ENCODE results near the gene BBX.

Gene BBX

GRCh38 chr3:107637416-107638183, 114.8 kb downstream of the BBX start:
- Histone ChIP-seq H3K27ac (no peak overlapping the region), H3K4me3 (no peak overlapping the region), H3K9me3 (ENCODE audit: low read depth, low read length) (no peaks in the 10 kb centered on the region), H3K9ac (ENCODE audit: insufficient read length) (no peak overlapping the region), H3K36me3 (ENCODE audit: insufficient read depth, low read length) (no peaks in the 10 kb centered on the region)
- no peak for DNase-seq (ENCODE audit: low read depth, low spot score)
- no peak for TF ChIP-seq FOXP2 (optimal IDR thresholded peaks at IDR 0.05; ENCODE audit: control extremely low read depth, extremely low read length, insufficient read depth)

DNA sequence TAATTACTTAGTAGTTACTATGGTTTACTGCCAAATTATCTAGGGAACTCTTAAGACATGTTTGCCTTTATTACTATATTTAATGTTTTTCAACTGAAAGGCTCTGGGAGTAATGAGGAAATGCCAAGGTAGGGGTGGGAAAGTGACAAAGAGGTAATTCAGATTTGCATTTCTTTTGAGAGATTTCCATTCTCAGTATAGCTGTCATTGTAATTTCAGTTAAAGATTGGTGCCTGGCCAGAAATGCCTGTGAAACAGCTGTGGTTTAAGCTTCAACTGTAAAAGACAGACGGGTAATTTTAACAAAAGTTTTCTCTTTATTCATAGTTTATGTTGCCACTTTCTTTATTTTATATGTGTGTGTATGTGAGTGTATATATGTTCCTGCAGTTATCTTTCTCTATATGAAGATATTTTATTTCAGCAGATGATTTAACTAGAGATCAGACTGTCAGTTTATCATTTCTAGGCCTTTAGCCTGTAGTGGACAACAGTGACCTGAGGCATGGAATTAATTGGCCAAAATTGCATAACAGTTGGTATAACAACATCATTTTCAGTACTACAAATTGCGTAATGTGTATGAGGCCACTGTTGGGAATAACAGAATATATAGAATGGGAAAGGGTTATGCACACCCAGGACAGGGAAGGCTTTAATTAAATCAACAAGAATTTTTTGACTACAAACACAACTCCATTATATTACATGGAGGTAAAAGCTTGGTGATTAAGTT, 119.0 kb downstream of the BBX start:
- no peak for DNase-seq (ENCODE audit: low read depth, low spot score)
- H3K27ac ChIP-seq, result no peak overlapping the region

DNA sequence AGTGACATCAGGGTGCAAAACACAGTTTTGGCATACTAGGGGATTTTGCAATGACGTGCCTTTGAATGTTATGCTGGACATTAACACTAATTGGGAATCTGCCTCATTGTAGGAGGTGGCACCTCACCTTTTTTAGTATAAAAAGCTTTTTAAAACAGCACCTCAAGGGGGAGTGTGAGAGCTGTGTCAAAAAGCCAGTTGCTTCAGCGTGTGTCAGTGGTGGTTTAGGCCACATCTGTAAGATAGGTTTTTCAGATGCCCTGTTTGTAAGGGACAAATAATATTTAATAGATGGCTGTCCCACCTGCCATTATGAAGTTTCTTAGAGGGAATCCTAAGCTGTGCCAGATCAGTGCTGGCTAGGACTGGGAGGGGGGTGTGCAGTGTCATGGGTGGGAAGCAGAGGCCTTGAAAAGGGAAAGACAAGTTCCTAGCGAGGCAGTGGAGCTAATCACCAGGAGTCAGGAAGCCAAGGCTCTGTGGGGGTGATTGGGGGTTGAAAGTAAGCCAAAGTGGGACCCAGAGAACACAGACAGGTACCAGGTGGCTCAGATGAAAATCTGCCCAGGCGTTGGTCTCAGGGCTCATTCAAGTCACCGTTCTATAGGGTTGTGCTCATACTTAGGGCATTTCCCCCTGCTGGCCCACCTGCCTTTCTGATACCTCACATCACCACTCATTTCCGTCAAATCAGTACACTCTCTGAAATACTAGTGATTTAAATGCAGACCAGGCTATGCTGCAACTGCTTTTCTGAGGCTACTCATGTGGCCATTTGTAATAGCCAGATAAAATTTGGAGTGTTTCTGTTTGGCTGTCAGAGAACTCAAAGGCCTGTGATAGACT, 120.5 kb downstream of the BBX start:
- no peak for DNase-seq (ENCODE audit: low read depth, low spot score)

More for the DNA sequence above, 119.0 kb downstream of the BBX start:
- TF ChIP-seq POLR2AphosphoS5 (IDR thresholded peaks at IDR 0.05; ENCODE audit: borderline replicate concordance, low read depth, low read length) (no peak), EZH2 (IDR thresholded peaks at IDR 0.05) (no peak), FOXP2 (optimal IDR thresholded peaks at IDR 0.05; ENCODE audit: control extremely low read depth, extremely low read length, insufficient read depth) (no peak)
- Histone ChIP-seq H3K36me3 (ENCODE audit: insufficient read depth, low read length) (no peaks in the 10 kb centered on the region), H3K4me3 (no peak overlapping the region), H3K9ac (ENCODE audit: insufficient read length) (no peak overlapping the region), H3K9me3 (ENCODE audit: low read depth, low read length) (no peaks in the 10 kb centered on the region)

DNA sequence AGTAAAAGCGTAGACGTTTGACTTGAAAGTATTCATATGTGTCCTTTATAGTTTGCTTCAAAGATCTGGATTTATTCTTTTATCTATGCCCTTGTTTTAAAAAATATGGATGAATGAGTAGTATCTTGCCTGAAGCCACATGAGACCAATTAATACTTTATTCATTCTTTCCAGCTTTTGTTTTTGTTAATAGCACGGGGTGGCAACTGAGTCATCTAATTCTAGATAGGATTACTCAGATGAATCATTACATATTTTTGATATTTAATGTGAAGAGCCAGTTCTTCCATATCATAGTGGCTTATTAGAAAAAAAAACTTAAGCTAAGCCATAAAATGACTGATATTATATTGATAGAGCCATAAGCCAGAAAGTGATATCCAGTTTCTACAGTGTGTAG, 121.9 kb downstream of the BBX start:
- Histone ChIP-seq H3K27ac (no peak overlapping the region), H3K4me3 (no peak overlapping the region), H3K9ac (ENCODE audit: insufficient read length) (no peak overlapping the region), H3K9me3 (ENCODE audit: low read depth, low read length) (no peaks in the 10 kb centered on the region), H3K36me3 (ENCODE audit: insufficient read depth, low read length) (no peaks in the 10 kb centered on the region)
- DNase-seq (ENCODE audit: low read depth, low spot score), result no peak
- no peak for TF ChIP-seq POLR2AphosphoS5 (IDR thresholded peaks at IDR 0.05; ENCODE audit: borderline replicate concordance, low read depth, low read length)
- TF ChIP-seq EZH2 (IDR thresholded peaks at IDR 0.05), result no peak
- TF ChIP-seq FOXP2 (optimal IDR thresholded peaks at IDR 0.05; ENCODE audit: control extremely low read depth, extremely low read length, insufficient read depth), result no peak

More for the DNA sequence above, 120.5 kb downstream of the BBX start:
- no peaks in the 10 kb centered on the region for H3K9me3 ChIP-seq (ENCODE audit: low read depth, low read length)
- H3K27ac ChIP-seq, result no peak overlapping the region
- H3K9ac ChIP-seq (ENCODE audit: insufficient read length), result no peak overlapping the region
- no peak for TF ChIP-seq POLR2AphosphoS5 (IDR thresholded peaks at IDR 0.05; ENCODE audit: borderline replicate concordance, low read depth, low read length)
- TF ChIP-seq EZH2 (IDR thresholded peaks at IDR 0.05), result no peak
- no peak for TF ChIP-seq FOXP2 (optimal IDR thresholded peaks at IDR 0.05; ENCODE audit: control extremely low read depth, extremely low read length, insufficient read depth)
- H3K36me3 ChIP-seq (ENCODE audit: insufficient read depth, low read length), result no peaks in the 10 kb centered on the region
- no peak overlapping the region for H3K4me3 ChIP-seq

GRCh38 chr3:107650788-107651187, 128.0 kb downstream of the BBX start:
- no peak overlapping the region for H3K9ac ChIP-seq (ENCODE audit: insufficient read length)
- no peaks in the 10 kb centered on the region for H3K36me3 ChIP-seq (ENCODE audit: insufficient read depth, low read length)
- H3K9me3 ChIP-seq (ENCODE audit: low read depth, low read length), result no peaks in the 10 kb centered on the region
- TF ChIP-seq FOXP2 (optimal IDR thresholded peaks at IDR 0.05; ENCODE audit: control extremely low read depth, extremely low read length, insufficient read depth) (no peak), POLR2AphosphoS5 (IDR thresholded peaks at IDR 0.05; ENCODE audit: borderline replicate concordance, low read depth, low read length) (no peak), EZH2 (IDR thresholded peaks at IDR 0.05) (no peak)
- no peak for DNase-seq (ENCODE audit: low read depth, low spot score)
- H3K27ac ChIP-seq, result no peak overlapping the region
- H3K4me3 ChIP-seq, result no peak overlapping the region

GRCh38 chr3:107651782-107652181, 129.0 kb downstream of the BBX start:
- TF ChIP-seq EZH2 (IDR thresholded peaks at IDR 0.05) (no peak), FOXP2 (optimal IDR thresholded peaks at IDR 0.05; ENCODE audit: control extremely low read depth, extremely low read length, insufficient read depth) (no peak), POLR2AphosphoS5 (IDR thresholded peaks at IDR 0.05; ENCODE audit: borderline replicate concordance, low read depth, low read length) (no peak)
- no peak overlapping the region for H3K27ac ChIP-seq
- H3K9me3 ChIP-seq (ENCODE audit: low read depth, low read length), result no peaks in the 10 kb centered on the region
- no peak overlapping the region for H3K9ac ChIP-seq (ENCODE audit: insufficient read length)
- H3K36me3 ChIP-seq (ENCODE audit: insufficient read depth, low read length), result no peaks in the 10 kb centered on the region
- DNase-seq (ENCODE audit: low read depth, low spot score), result no peak
- no peak overlapping the region for H3K4me3 ChIP-seq

DNA sequence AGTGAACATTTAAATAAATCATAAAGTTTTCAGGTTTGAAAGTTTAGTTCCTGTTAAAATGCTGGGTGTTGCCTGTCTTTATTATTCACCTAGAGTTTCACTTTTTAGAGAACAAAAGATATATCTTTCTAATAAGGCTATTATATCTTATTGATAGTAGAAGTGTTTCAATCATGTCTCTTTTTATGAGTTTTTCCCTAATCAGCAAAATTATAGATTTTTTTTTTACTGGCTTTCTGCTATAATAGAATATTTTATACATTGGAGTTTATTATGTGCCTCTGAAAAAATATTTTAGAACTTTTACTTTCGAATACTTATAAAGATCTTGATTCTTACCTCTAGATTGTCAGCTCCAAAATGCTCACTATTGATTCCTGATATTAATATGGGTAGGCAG, 131.5 kb downstream of the BBX start:
- DNase-seq (ENCODE audit: low read depth, low spot score), result no peak
- TF ChIP-seq FOXP2 (optimal IDR thresholded peaks at IDR 0.05; ENCODE audit: control extremely low read depth, extremely low read length, insufficient read depth) (no peak), POLR2AphosphoS5 (IDR thresholded peaks at IDR 0.05; ENCODE audit: borderline replicate concordance, low read depth, low read length) (no peak), EZH2 (IDR thresholded peaks at IDR 0.05) (no peak)
- no peaks in the 10 kb centered on the region for H3K9me3 ChIP-seq (ENCODE audit: low read depth, low read length)
- H3K36me3 ChIP-seq (ENCODE audit: insufficient read depth, low read length), result no peaks in the 10 kb centered on the region
- H3K27ac ChIP-seq, result no peak overlapping the region
- H3K4me3 ChIP-seq, result no peak overlapping the region
- H3K9ac ChIP-seq (ENCODE audit: insufficient read length), result no peak overlapping the region

DNA sequence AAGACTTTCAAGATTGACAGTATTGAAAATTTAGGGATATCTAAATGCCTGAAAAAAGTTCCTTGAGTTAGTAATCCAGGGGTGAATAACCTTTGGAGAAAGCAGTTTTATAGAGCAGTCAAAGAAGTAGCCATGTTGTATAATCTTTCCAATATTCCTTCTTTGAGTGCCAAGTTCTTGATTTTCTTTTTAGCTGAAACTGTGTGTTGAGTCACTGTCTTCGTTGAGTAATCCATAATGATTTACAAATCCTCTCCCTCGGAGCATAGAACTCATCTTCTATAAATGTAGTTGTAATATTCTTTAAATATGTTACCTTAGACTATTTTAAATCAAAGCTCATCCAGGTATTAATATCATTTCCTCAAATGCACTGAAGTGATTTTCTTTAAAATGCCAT, 135.2 kb downstream of the BBX start:
- no peak for TF ChIP-seq POLR2AphosphoS5 (IDR thresholded peaks at IDR 0.05; ENCODE audit: borderline replicate concordance, low read depth, low read length)
- no peak for TF ChIP-seq FOXP2 (optimal IDR thresholded peaks at IDR 0.05; ENCODE audit: control extremely low read depth, extremely low read length, insufficient read depth)
- H3K27ac ChIP-seq, result no peak overlapping the region
- no peak overlapping the region for H3K9ac ChIP-seq (ENCODE audit: insufficient read length)
- no peak overlapping the region for H3K4me3 ChIP-seq
- no peaks in the 10 kb centered on the region for H3K36me3 ChIP-seq (ENCODE audit: insufficient read depth, low read length)
- DNase-seq (ENCODE audit: low read depth, low spot score), result no peak
- H3K9me3 ChIP-seq (ENCODE audit: low read depth, low read length), result no peaks in the 10 kb centered on the region
